Stimulated activated CD4-positive, alpha-beta T cell treated with anti-CD3 and anti-CD28 coated beads, Interleukin-2, amount 100 ng/mL, for 4 hours (primary cell): ENCODE measurements around the gene TM7SF3.
A peak's percentile ranks its signal among the peaks of the same experiment; 100 is the strongest.
"Not testable (repeated sequence)": the region's sequence is repeated elsewhere in the genome, so short reads cannot be mapped to it uniquely, and the experiment has no call there.

Experiments used
- DNase-seq: peaks from one replicate; pipeline ENCODE4 v3.0.0-alpha.2; 2020; ENCODE audit warnings: low read depth

The TM7SF3 gene

DNA sequence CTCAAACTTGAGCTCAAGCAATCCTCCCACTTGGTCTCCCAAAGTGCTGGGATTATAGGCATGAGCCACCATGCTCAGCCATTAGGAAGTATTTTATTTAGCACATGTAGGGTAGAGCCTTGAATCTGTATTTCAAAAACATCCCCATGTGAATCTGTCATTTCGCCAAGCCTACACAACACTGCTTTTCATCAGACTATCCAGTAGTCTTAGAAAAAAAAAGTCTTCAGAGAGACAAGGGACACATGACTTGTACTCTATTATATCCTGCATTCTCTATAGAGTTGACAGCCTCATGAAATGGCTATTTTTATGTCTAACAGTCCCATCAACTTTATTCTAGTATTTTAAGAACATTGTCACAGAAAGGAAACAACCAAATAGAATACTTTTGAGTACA, 35.4 kb downstream of the TM7SF3 start:
- no peak for DNase-seq

DNA sequence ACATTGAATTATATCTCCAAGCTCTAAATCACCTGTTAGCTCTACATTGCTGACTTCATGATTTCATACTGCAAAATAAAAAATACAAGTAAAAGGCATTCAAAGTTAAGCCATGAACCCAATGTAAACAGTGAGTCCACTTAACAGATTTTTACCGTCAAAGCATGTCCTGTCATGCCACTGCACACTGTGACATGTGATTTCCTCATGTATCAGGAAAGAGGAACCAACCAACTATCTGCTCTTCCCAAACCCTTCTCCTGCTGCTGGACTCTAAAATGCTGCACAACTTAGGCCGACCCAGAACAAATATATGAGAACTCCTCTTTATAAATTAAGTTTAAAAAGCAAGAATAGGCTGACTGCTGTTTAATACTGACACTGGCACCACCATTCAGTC, 37.5 kb downstream of the TM7SF3 start:
- no peak for DNase-seq

DNA sequence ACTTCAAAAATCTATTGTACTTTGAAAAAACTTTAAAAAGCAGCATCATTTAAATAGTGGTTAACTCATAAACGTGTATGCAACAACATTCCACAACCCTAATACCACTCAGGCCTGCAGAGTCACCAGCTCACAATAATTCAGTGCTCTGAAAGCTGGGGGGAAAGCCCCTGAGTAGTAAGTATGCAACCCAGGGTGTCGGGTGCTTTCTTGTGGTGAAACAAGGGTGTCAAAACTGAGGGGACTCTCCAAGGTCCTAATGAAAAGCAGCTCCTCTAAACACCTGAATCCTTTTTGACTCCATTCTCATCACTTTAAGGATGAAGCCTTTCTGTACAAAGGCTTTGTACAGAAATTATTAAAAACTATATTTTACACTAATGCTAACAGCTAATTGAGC, 42.2 kb downstream of the TM7SF3 start:
- peak; percentile 29 for DNase-seq

DNA sequence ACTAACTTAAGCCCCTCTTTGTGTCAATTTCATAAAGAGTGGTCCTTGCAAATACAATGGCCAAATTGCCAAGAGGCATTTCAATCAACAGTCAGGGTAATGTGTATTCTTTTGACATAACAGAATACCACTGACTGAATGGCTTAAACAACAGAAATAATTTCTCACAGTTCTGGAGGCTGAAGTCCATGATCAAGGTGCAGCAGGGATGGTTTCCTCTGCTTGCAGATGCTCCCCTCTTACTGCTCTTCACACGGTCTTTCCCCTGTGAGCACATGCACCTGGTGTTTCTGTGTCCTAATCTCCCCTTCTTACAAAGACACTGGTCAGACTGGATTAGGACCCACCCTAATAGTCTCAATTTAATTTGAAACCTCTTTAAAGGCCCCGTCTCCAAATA, 44.0 kb downstream of the TM7SF3 start:
- DNase-seq, result no peak

DNA sequence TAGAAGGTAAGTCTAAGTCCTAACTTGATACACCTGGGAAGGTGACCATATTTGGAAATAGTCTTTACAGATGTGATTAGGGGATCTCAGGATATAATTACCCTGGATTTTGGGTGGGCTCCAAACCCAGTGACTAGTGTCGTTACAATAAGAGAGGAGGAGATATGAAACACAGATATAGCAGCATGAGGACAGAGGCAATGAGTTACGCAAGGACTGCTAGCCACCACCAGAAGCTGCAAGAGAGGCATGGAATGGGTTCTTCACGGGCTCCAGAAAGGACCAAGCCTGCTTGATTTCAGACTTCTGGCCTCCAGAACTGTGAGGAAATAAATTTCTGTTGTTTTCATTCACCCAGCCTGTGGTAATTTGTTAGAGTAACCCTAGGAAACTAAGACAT, 47.3 kb downstream of the TM7SF3 start:
- DNase-seq, result no peak

DNA sequence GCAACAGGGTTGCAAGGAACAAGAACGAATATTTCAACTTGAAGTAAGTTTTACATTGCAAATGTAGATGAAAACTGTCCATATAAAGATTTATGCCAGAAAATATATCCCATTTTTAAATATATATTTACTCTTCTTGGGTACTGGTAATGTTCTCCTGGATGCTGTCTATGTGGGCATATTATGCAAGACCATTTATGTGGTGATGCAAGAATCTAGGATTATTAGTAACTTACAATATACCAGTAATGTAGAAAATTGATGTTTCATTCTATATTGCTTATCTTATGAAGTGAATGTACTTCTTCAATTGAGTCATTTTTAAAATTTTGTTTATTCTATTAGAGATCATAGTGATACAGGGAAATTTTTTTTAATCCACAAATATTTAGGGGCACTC, 50.8 kb downstream of the TM7SF3 start:
- no peak for DNase-seq

DNA sequence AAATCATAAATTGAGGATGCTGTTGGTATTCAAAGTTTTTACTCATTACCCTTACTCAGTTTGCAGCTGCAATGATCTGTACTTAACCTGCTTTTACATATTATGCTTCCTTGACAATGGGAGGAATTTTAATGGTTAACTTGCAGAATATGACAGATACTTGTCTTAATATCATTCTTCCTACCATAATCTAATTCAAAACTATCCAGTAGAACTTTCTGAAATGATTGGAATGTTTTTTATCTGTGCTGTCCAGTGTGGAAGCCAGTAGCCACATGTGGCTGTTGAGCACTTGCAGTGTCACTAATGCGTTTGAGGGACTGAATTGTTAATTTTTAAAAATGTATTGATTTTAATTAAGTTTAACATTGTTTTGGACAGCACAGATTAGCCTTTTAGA, 52.4 kb downstream of the TM7SF3 start:
- DNase-seq, result no peak

DNA sequence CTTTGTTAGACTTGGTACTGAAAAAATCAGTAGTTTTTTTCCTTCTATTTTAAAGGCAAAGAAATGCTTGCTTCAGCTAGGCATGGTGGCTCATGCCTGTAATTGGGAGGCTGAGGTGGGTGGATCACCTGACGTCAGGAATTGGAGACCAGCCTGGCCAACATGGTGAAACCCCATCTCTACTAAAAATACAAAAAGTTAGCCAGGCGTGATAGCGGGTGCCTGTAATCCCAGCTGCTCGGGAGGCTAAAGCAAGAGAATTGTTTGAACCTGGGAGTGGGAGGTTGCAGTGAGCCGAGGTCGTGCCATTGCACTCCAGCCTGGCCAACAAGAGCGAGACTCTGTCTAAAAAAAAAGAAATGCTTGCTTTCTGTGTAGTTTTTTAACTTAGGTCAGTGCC, 52.8 kb downstream of the TM7SF3 start:
- DNase-seq, result not testable (repeated sequence)

DNA sequence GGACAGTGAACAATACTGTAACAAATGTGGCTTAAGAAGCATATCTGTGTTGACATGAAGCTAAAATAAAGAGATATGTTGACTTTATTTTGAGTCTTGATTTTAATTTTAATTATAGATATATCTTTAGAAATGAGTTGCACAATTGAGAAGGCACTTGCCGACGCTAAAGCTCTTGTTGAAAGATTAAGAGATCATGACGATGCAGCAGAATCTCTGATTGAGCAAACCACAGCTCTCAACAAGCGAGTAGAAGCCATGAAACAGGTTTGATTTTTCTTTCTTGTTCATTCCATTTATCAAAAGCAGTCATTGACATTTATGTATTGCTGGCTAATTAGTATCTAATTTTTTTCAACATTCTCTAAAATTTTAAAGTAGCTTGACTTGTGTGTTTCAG, 60.2 kb downstream of the TM7SF3 start:
- DNase-seq, result no peak

DNA sequence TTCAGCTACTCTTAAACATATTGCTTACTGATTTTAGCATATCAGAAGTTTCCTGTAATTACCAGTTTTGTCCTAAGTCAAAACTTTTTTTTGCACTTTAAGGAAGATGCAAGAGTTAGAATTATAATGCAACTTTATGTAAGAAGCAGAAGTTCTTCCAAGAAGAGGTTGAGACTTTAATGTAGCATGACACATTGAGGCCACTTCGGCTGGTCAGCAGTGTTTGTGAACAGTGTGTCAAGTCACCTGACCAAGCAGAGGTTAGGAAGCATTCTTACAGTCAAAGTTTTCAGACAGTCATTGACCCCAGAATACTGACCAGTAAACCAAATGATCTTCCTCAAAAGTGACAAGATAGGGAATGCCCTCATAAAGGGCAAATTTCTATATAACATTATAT, 60.7 kb downstream of the TM7SF3 start:
- DNase-seq, result no peak

DNA sequence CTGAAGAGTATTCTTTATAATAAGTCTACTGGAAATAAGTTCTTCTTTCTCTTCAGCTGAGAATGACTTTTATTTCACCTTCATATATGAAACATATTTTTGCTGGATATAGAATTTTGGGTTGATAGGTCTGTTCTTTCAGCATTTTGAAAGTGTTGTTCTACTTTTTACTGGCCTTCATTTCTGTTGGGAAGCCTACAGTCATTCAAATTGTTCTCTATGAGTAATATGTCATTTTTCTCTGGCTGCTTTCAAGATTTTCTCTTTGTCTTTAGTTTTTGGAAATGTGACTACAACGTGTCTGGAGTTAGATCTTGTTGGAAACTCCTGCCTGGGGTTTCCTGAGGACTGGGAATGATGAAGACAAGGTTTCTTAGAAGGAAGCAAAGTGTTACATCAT, 65.9 kb downstream of the TM7SF3 start:
- DNase-seq, result no peak

DNA sequence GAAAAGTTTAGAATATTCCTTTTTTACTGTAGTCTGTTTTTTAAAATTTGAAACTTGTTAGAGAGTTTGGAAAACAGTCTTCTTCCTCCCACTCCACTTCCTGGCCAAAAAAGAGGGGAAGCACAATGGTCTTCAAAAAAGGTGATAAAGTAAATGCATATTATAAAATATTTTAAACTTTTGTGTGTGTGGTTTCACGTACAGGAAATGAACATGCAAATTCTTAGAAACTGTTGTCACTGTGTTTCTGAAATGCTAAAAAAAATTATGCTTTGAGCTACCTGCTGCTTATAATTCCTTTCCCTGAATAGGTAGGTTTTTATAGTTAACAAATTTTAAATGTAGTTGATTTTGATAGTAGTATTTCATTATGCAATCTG, 73.0 kb downstream of the TM7SF3 start:
- no peak for DNase-seq

DNA sequence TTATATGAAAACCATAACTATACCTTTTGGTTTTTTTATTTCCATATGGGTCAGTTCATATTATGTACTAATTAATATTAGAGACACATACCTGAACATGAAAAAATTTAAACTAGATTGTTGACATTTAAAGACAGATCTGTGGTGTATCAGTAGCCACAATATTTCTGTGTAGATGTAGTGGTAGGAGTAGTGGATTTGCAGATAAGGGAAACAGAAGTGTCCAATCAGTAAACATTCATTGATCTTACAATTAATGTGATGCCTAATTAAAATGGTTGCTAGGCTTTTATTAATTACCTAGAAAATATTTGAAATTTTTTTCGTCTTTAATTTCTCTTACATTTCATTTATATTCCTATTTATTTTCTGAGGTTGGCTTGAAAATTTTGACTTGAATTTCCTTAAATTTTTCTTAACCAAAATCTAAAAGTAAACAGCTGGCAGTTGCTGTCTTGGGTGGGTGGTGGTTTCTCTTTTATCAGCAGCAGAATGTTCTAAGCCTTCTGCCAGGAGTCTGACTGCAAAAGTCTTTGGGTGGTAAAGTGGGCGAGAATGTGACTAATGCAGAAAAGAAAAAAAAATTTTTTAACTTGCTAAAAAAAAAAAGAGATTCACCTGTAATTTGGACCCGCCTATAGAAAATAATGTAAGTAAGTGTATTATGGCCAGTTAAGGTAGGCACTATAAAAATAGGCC, 73.5 kb downstream of the TM7SF3 start:
- peak; percentile 37 for DNase-seq

DNA sequence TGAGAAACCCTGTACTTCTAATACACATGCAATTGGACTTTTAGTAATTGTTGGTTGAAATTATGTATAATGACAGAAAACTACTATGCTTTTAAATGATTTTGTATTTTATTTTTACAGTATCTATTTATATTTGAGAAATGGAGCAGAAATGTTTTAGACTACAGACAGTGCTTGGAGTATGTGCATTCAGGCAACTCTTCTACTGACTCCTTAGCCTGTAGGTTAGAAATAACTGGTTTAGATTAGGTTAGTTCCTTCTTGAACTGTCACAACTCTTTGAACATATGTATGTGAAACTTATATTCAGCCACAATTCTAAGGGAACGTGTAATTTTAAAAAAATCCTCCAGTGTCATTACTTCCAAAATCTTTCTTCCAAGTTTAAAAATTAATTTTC, 74.2 kb downstream of the TM7SF3 start:
- no peak for DNase-seq

DNA sequence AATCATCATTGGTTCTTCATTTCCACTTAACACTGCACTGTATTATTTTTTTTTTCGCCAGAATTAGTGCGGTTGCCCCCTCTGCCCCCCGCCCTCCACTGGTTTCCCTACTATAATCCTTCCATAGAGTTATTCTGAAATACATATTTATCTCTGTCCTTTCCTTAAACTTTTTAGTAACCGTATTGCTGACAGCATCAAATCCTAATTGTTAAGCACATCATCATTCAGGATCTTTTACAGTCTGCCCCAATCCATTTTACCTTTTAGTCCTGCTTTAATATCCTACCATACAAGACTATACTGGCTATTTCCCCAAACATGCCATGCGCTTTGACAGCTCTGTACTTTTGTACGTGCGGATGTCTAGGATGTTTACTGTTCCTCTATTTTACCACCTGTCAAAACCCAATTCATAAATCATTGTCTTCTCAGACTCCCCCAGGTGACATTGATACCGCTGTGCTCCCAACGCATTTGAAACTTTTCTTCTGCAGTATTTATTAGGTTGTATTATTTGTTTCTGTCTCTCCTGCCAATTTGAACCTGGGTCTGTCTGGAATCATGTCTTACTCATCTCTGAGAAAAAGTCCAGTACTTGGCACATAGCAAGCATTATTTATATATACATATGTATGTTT, 74.9 kb downstream of the TM7SF3 start:
- DNase-seq, result no peak

DNA sequence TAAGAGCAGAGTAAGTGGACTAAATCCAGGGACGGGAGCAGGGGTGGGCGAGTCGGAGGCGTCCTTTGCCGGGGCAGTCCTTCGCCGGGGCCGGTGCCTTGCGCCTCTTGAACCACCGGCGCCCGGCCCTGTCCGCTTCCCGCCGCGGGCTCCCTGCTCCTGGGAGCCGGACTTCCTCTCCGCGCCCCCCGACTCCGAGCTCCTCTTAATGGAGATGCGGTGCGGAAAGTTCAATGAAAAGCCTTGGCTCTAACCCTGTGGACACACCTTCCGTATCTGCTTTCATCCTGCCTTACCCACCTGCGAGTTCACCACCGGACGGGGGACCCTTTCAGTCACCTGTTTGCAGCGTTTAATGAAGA, 75.5 kb downstream of the TM7SF3 start:
- DNase-seq, result peak; percentile 9

DNA sequence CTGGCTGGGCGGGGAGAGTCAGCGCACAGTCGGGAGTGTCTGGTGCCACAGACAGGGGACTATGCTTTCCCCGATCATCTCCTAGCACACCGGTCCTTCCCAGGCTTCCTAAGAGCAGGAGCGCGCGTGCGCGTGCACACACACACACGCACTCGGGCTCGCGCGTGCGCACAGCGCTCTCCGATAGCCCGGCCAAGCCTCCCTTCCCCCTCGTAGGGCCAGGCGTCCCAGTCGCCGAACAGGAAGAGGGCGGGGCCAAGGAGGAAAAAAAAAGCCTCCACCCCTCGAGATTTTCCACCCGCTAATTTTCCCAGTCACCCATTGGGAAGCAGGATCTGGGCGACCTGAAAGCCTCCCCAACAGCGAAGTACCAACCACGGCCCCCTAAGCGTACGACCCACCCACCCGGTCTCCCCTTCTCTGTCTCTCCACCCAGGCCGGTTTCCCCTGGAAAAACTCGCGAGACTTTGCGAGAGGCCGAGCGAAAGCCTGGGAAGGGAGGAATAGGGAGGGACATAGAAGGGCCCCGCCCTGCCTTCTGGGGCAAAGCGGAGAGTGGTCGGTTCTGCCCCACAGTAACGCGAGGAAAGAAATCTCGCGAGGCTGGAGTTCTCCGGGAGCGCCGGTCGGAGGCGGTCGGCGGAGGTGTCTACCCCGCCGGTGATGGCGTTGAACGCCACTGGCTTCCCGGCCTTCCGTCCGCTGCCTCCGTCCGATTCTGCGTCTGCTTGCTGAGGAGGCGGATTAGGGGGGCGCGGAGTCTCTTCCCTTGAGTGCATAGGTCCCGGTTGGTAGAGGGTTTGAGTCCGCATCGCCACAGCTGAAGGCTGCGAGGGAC, 76.1 kb downstream of the TM7SF3 start, which contains the start of the genes FGFR1OP2 and INTS13:
TSS of gene FGFR1OP2 (plus strand) at position 608 of the 838 bp plus-strand sequence. CDS start 15,689 bp downstream, outside the sequence.
TSS of gene INTS13 (minus strand) at position 119 of the 838 bp plus-strand sequence. CDS start 1,178 bp downstream, outside the sequence.
- peak; percentile 96 for DNase-seq

DNA sequence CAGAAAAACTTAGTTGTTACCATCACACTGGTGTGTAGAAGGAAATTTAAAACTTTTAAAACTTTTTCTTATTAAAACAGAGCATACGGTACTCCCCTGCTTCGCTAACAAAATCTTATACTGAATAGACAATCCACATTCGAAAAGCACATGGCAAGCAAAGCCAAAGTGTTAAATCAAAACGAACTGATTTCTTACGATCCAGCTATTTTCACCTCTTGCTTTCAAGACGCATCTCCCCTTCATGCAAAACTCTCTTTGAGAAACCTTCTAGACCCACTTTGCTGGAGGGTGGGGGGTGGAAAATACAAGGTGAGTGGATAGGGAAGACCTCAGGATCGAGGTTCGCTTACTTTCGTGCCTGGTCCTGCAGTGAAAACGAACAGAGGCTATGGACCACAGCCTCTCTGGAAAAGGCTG, 76.7 kb downstream of the TM7SF3 start:
- DNase-seq, result no peak

DNA sequence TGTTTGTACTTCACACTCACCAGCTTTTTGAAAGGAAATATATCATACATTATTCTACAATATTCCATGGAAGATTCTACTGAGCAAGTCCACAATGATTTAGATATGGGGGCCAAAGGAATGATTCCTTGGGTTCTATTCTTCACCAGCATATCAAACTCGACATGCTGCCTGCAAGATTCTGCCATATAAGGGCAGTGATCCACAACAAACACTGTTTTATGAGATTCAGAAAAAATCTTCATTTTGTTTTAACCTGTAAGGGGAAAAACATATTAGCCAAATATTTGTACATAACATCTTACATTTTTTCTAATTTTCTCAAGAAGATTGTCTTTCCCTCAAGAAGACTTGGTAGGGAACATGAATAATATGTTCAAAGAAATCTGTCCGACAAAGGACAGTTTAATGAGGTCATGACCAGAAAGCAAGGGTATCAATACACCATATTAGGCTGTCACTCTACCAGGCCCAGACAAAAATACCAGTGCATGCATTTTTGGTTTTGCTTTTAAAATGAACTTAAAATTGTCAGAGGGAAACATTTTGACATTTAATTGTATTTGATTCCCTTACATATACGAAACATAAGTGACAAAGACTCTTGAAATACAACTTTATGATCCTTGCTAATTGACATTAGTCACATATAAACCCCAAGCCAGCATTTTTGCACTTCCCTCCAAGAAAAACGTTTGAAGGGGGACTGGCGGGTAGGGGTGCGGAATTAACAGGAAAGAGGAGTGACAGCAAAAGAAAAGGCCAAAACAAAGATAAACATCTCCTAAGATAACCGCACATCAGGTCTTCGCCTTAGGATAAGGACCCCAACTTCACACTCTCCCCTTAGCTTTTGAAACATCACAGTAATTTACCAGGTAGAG, 77.4 kb downstream of the TM7SF3 start:
- DNase-seq, result no peak

DNA sequence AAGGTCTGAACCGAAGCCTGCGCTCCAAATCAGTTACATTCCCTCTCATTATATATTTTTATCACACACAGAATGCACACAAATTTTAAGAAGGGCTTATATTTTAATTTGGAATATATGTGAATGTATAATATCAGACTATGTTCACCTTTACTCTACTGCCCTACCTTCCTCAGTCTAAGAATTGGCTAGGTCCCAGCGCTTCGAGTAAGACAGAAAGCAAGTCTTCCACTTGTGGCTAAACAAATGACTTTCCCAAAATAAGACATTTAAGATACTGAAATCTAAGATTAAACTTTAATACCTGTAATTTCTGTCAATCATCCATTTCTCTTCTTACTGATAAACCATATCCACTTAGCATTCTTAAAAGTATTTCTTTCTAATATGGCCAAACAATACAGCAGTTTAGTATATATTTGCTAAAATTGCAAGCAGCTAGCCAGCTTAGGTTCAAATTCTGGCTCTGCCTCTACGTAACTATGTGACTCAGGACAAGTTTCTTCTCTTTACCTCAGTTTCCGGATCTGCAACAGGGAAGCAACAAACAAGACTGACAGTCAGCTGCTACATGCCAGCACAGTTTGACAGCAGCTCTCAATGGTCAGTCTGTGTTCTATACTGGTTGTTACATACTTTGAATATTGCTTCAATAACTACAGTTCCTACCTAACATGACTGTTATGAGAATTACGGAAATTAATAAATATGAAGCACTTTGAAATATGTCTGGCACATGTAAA, 78.4 kb downstream of the TM7SF3 start:
- DNase-seq, result no peak

DNA sequence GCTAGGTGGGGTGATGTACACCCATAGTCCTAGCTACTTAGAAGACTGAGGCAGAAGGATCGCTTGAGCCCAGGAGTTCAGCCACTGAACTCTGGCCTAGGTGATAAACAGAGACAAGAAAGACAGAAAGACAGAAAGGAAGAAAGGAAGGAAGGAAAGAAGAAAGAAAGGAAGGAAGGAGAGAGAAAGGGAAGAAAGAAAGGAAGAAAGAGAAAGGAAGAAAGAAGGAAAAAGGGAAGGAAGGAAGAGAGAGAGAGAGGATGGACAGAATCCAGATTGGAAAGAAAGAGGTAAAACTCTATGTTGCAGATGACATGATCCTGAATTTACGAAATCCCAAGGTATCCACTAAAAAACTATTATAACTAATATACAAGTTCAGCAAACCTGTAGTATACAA, 84.6 kb downstream of the TM7SF3 start:
- no peak for DNase-seq
